HCT116 (cell line): Measurements from ENCODE around the gene C19orf85. TPM values are rescaled to one million over a fixed set of nuclear protein-coding genes. Genes with fewer than 3 reads are reported as not detected.

Experiments
- ATAC-seq: fragments of 200-7000 bp; cut with Tn5 transposase; 2 replicates; pipeline ENCODE4 v1.9.1; 2020; ENCODE audit warnings: mild to moderate bottlenecking, moderate library complexity
- BruUV-seq: library from RNA; stranded (reverse); fragments of 400-500 nt; replicated peaks from 2 replicates; lab custom pipeline; 2021; lab: Mats Ljungman, UMichigan
- CTCF ChIA-PET: fragments of 300-600 bp; sonication (Branson Sonifier 250); formaldehyde crosslinking; loops from one replicate; lab custom pipeline; 2021; ENCODE audit warnings: antibody characterized with exemption; lab: Charles Lee
- POLR2A ChIA-PET: fragments of 300-600, 350-600 bp; sonication (Branson Sonifier 250); formaldehyde crosslinking; loops from one replicate; lab custom pipeline; 2021; ENCODE audit warnings: antibody characterized with exemption; lab: Charles Lee
- RAD21 ChIA-PET, 2 experiments: fragments of 300-600 bp; sonication (Branson Sonifier 250); formaldehyde crosslinking; loops; one replicate each; lab custom pipeline; 2023; ENCODE audit warnings: low total read pairs in 2 of 2; ENCODE audit not compliant: uncharacterized antibody in 2 of 2, unreplicated experiment in 2 of 2, low non-redundant PET in 1 of 2; lab: Charles Lee
- DNase-seq: peaks from one replicate; pipeline ENCODE4 v3.0.0-alpha.2; 2010; ENCODE audit warnings: low read depth, low spot score
- H2AFZ ChIP-seq: fragments of 200-600 bp; shearing (Covaris generic), sonication (generic); 2 replicates; pipeline ENCODE4 v1.6.1; 2017; ENCODE audit warnings: low read depth, mixed run types, mixed read lengths, antibody characterized with exemption, low read length; ENCODE audit not compliant: poor library complexity, severe bottlenecking
- H3K27ac ChIP-seq: 2 replicates; pipeline ENCODE4 v1.5.1; 2012; ENCODE audit warnings: low read depth, low read length
- H3K27me3 ChIP-seq: fragments of 200-600 bp; sonication (generic); 2 replicates; pipeline ENCODE4 v1.6.1; 2016; ENCODE audit warnings: mixed run types, low read length, mixed read lengths; ENCODE audit not compliant: insufficient read depth
- H3K36me3 ChIP-seq, 2 experiments: fragments of 200-500 bp in 1 of 2; fragments of 200-600 bp in 1 of 2; sonication (Bioruptor generic) in 1 of 2; sonication (generic) in 1 of 2; 2 replicates each; pipeline versions ENCODE4 v1.5.1 to v1.6.1; 2014 to 2016; ENCODE audit warnings: low read length in 2 of 2, inconsistent platforms in 1 of 2, mixed read lengths in 1 of 2, mixed run types in 1 of 2; ENCODE audit not compliant: insufficient read depth in 2 of 2, control insufficient read depth in 1 of 2
- H3K4me1 ChIP-seq, 2 experiments: fragments of 200-600 bp in 1 of 2; sonication (generic) in 1 of 2; 2 replicates each; pipeline versions ENCODE4 v1.5.1 to v1.6.1; 2012 to 2017; ENCODE audit warnings: low read length in 2 of 2, inconsistent platforms in 1 of 2, mild to moderate bottlenecking in 1 of 2, mixed read lengths in 1 of 2, mixed run types in 1 of 2, moderate library complexity in 1 of 2; ENCODE audit not compliant: insufficient read depth in 2 of 2, control insufficient read depth in 1 of 2
- H3K4me2 ChIP-seq: fragments of 200-600 bp; sonication (generic); 2 replicates; pipeline ENCODE4 v1.6.1; 2017; ENCODE audit warnings: mixed run types, low read length, mixed read lengths
- H3K4me3 ChIP-seq, 2 experiments: fragments of 200-600 bp in 1 of 2; sonication (generic) in 1 of 2; replicated peaks in 1 of 2; 2 replicates each; pipeline ENCODE4 v1.5.1; 2011 to 2016; ENCODE audit warnings: low read length in 2 of 2, control low read depth in 1 of 2, low read depth in 1 of 2, mild to moderate bottlenecking in 1 of 2, mixed read lengths in 1 of 2, mixed run types in 1 of 2
- H3K79me2 ChIP-seq: fragments of 200-600 bp; sonication (generic); 2 replicates; pipeline ENCODE4 v1.6.1; 2017; ENCODE audit warnings: mild to moderate bottlenecking, mixed run types, low read length, moderate library complexity, mixed read lengths; ENCODE audit not compliant: insufficient read depth
- H3K9ac ChIP-seq: fragments of 200-600 bp; sonication (generic); 2 replicates; pipeline ENCODE4 v1.6.1; 2016; ENCODE audit warnings: low read length, mixed read lengths
- H3K9me2 ChIP-seq: fragments of 200-600 bp; sonication (generic), shearing (Covaris generic); 2 replicates; pipeline ENCODE4 v1.6.1; 2017; ENCODE audit warnings: mixed run types, mild to moderate bottlenecking, moderate library complexity; ENCODE audit not compliant: insufficient read depth
- H3K9me3 ChIP-seq, 2 experiments: fragments of 200-500 bp in 1 of 2; fragments of 200-600 bp in 1 of 2; sonication (Bioruptor generic) in 1 of 2; sonication (generic) in 1 of 2; 2 replicates each; pipeline ENCODE4 v1.6.1; 2014 to 2017; ENCODE audit warnings: low read length in 2 of 2, mixed read lengths in 2 of 2, inconsistent platforms in 1 of 2, low read depth in 1 of 2, mild to moderate bottlenecking in 1 of 2, mixed run types in 1 of 2, moderate library complexity in 1 of 2; ENCODE audit not compliant: control insufficient read depth in 1 of 2, insufficient read depth in 1 of 2
- H4K20me1 ChIP-seq: fragments of 200-600 bp; sonication (generic), shearing (Covaris generic); 2 replicates; pipeline ENCODE4 v1.6.1; 2017; ENCODE audit warnings: mixed run types, mild to moderate bottlenecking, moderate library complexity; ENCODE audit not compliant: insufficient read depth
- ATF3 ChIP-seq: IDR thresholded peaks from 2 replicates; pipeline ENCODE4 v1.6.1; 2012
- CEBPB ChIP-seq: IDR thresholded peaks from 2 replicates; pipeline ENCODE4 v1.6.1; 2012; ENCODE audit warnings: low read depth
- CTCF ChIP-seq, 3 experiments: fragments of 200-600 bp in 1 of 3; sonication (generic) in 1 of 3; IDR thresholded peaks in 2 of 3; conservative IDR thresholded peaks in 1 of 3; 2 replicates each; pipeline ENCODE4 v1.5.1; 2012 to 2017; ENCODE audit warnings: low read depth in 2 of 3, low read length in 2 of 3, antibody characterized with exemption in 1 of 3, borderline replicate concordance in 1 of 3, control low read depth in 1 of 3, mild to moderate bottlenecking in 1 of 3, mixed read lengths in 1 of 3, mixed run types in 1 of 3, moderate library complexity in 1 of 3; ENCODE audit not compliant: insufficient read depth in 1 of 3
- ELF1 ChIP-seq: IDR thresholded peaks from 2 replicates; pipeline ENCODE4 v1.6.1; 2012; ENCODE audit warnings: low read depth, borderline replicate concordance
- EZH2 ChIP-seq: fragments of 200-600 bp; sonication (generic); IDR thresholded peaks from 2 replicates; pipeline ENCODE4 v1.6.1; 2017; ENCODE audit warnings: antibody characterized with exemption, mixed run types
- EZH2phosphoT487 ChIP-seq: fragments of 200-600 bp; IDR thresholded peaks from 2 replicates; pipeline ENCODE4 v1.6.1; 2018; ENCODE audit warnings: antibody characterized with exemption, borderline replicate concordance
- FOSL1 ChIP-seq: IDR thresholded peaks from 2 replicates; pipeline ENCODE4 v1.6.1; 2012; ENCODE audit warnings: low read depth
- JUND ChIP-seq: IDR thresholded peaks from 2 replicates; pipeline ENCODE4 v1.6.1; 2012
- MAX ChIP-seq: IDR thresholded peaks from 2 replicates; pipeline ENCODE4 v1.6.1; 2012
- POLR2A ChIP-seq: IDR thresholded peaks from 2 replicates; pipeline ENCODE4 v1.7.0; 2011; ENCODE audit warnings: borderline replicate concordance; ENCODE audit not compliant: insufficient read depth, insufficient read length; ENCODE audit errors: extremely low read depth
- POLR2AphosphoS5 ChIP-seq: IDR thresholded peaks from 2 replicates; pipeline ENCODE4 v1.6.1; 2011; ENCODE audit warnings: mild to moderate bottlenecking, low read depth, low read length, moderate library complexity
- RAD21 ChIP-seq: IDR thresholded peaks from 2 replicates; pipeline ENCODE4 v1.6.1; 2012; ENCODE audit warnings: low read depth, mild to moderate bottlenecking
- SIN3A ChIP-seq: IDR thresholded peaks from 2 replicates; pipeline ENCODE4 v1.6.1; 2012; ENCODE audit warnings: low read depth
- SP1 ChIP-seq: IDR thresholded peaks from 2 replicates; pipeline ENCODE4 v1.6.1; 2012; ENCODE audit warnings: low read depth
- SRF ChIP-seq: IDR thresholded peaks from 2 replicates; pipeline ENCODE4 v1.6.1; 2012; ENCODE audit warnings: low read depth
- TCF7L2 ChIP-seq: IDR thresholded peaks from 2 replicates; pipeline ENCODE4 v1.7.0; 2011; ENCODE audit warnings: borderline replicate concordance, inconsistent platforms; ENCODE audit not compliant: insufficient read depth, insufficient read length; ENCODE audit errors: extremely low read depth
- YY1 ChIP-seq: IDR thresholded peaks from 2 replicates; pipeline ENCODE4 v1.6.1; 2011; ENCODE audit warnings: low read length, low read depth, moderate library complexity, mild to moderate bottlenecking; ENCODE audit not compliant: insufficient replicate concordance; ENCODE audit errors: extremely low read depth
- ZFX ChIP-seq: fragments of 450-650 bp; IDR thresholded peaks from 2 replicates; pipeline ENCODE4 v1.6.1; 2017
- ZNF274 ChIP-seq: fragments of 200-500 bp; sonication (Bioruptor generic); IDR thresholded peaks from 2 replicates; pipeline ENCODE4 v1.6.1; 2014; ENCODE audit warnings: mild to moderate bottlenecking, low read depth, low read length, inconsistent platforms
- intact Hi-C: fragments of 100-400 bp; cut with micrococcal nuclease; formaldehyde crosslinking; loops from 2 replicates; pipeline ENCODE4 v1.10.0; 2022
- total RNA-seq: library from RNA; stranded (reverse); gene quantifications from one replicate; pipeline ENCODE4 v1.2.1, GENCODE V29; 2021; ENCODE audit not compliant: unreplicated experiment

Gene C19orf85
- total RNA-seq, 1 experiment from 2014 or later = 0.34 TPM

- no peaks in the 10 kb centered on the region for H4K20me1 ChIP-seq
- DNase-seq = no peak
- intact Hi-C loops = no loop called here
- BruUV-seq = no TSS peak
- H3K4me3 ChIP-seq = no peak overlapping the region
- no peaks in the 10 kb centered on the region for H3K9me3 ChIP-seq
- no peak overlapping the region for H3K9ac ChIP-seq
- H3K27me3 ChIP-seq = no peaks in the 10 kb centered on the region
- H3K9me2 ChIP-seq = no peaks in the 10 kb centered on the region
- TF ChIP-seq EZH2 (no peak), YY1 (no peak), TCF7L2 (no peak), JUND (no peak), ZNF274 (no peak), ELF1 (no peak)
- TF ChIP-seq, all 23 proteins: peak for 0
- H3K27ac ChIP-seq = no peak overlapping the region
- no peak overlapping the region for H3K4me2 ChIP-seq
- ChIA-PET POLR2A (no interaction called here), CTCF (no interaction called here), RAD21 (no interaction called here)
- no peak overlapping the region for H2AFZ ChIP-seq
- peaks cover 5 to 26% of the 10 kb centered on the region in 2 experiments; a peak in 3 of 4 replicates for H3K4me1 ChIP-seq
- H3K79me2 ChIP-seq = peaks cover 7% of the 10 kb centered on the region; the same call in 1 of the 2 replicates
- no peak for ATAC-seq
- no peaks in the 10 kb centered on the region for H3K36me3 ChIP-seq
Measured at GRCh38 chr19:55489711-55490477, 25.3 kb upstream of the C19orf85 start.

- intact Hi-C loops = no loop called here
- no peak for DNase-seq
- no peaks in the 10 kb centered on the region for H3K27me3 ChIP-seq
- H4K20me1 ChIP-seq = no peaks in the 10 kb centered on the region
- H3K79me2 ChIP-seq = peaks cover 7% of the 10 kb centered on the region; the same call in 1 of the 2 replicates
- no peaks in the 10 kb centered on the region for H3K36me3 ChIP-seq
- H3K4me3 ChIP-seq = no peak overlapping the region
- CTCF ChIA-PET = no interaction called here
- ATAC-seq = no peak
- H3K9ac ChIP-seq = no peak overlapping the region
- H2AFZ ChIP-seq = no peak overlapping the region
- no peak overlapping the region for H3K4me2 ChIP-seq
- no TSS peak for BruUV-seq
- no peaks in the 10 kb centered on the region for H3K9me3 ChIP-seq
- no peak overlapping the region for H3K27ac ChIP-seq
- peaks cover 10 to 34% of the 10 kb centered on the region in 2 experiments; a peak in 3 of 4 replicates for H3K4me1 ChIP-seq
- POLR2A ChIA-PET = no interaction called here
- no peaks in the 10 kb centered on the region for H3K9me2 ChIP-seq
- RAD21 ChIA-PET = no interaction called here
- TF ChIP-seq FOSL1 (no peak), ZFX (no peak), CTCF (IDR thresholded peaks at IDR 0.05 in 2 of 3, conservative IDR thresholded peaks at IDR 0.05 in 1 of 3; ENCODE audit: borderline replicate concordance in 1 of 3, insufficient read depth in 1 of 3, low read depth in 2 of 3, low read length in 2 of 3) (no peak), ATF3 (no peak), POLR2A (no peak), YY1 (no peak), MAX (no peak), EZH2 (no peak), SP1 (no peak), RAD21 (no peak), SRF (no peak), SIN3A (no peak), POLR2AphosphoS5 (no peak), CEBPB (no peak), EZH2phosphoT487 (no peak)
Measured at GRCh38 chr19:55488986-55489710, 24.6 kb upstream of the C19orf85 start.
